Fibroblast of lung (primary cell): ENCODE measurements around the gene ABCC11.

Experiments
- CTCF ChIP-seq, 2 donors: IDR thresholded peaks in 1 of 2; conservative IDR thresholded peaks in 1 of 2; 1 replicate in 1 of 2; 2 replicates in 1 of 2; pipeline ENCODE4 v1.5.1; 2011 to 2012; ENCODE audit warnings: low read length in 2 of 2, control low read depth in 1 of 2, inconsistent platforms in 1 of 2, low read depth in 1 of 2, mild to moderate bottlenecking in 1 of 2
- EZH2 ChIP-seq: IDR thresholded peaks from 2 replicates; pipeline ENCODE4 v1.5.1; 2012; ENCODE audit warnings: low read length, control low read depth, mild to moderate bottlenecking; ENCODE audit errors: missing control alignments

GRCh38 chr16:48133455-48134211 is 113.7 kb downstream of the ABCC11 start:
- TF ChIP-seq CTCF (conservative IDR thresholded peaks at IDR 0.05 in 1 of 2, IDR thresholded peaks at IDR 0.05 in 1 of 2; ENCODE audit: low read depth in 1 of 2, low read length in 2 of 2), result no peak
- TF ChIP-seq EZH2, result no peak
